Fibroblast of upper back skin (primary cell): ENCODE results near the gene AGXT.

ENCODE experiments used
- DNase-seq: peaks from one replicate; pipeline ENCODE4 v3.0.0-alpha.2; 2013

The AGXT gene

DNA sequence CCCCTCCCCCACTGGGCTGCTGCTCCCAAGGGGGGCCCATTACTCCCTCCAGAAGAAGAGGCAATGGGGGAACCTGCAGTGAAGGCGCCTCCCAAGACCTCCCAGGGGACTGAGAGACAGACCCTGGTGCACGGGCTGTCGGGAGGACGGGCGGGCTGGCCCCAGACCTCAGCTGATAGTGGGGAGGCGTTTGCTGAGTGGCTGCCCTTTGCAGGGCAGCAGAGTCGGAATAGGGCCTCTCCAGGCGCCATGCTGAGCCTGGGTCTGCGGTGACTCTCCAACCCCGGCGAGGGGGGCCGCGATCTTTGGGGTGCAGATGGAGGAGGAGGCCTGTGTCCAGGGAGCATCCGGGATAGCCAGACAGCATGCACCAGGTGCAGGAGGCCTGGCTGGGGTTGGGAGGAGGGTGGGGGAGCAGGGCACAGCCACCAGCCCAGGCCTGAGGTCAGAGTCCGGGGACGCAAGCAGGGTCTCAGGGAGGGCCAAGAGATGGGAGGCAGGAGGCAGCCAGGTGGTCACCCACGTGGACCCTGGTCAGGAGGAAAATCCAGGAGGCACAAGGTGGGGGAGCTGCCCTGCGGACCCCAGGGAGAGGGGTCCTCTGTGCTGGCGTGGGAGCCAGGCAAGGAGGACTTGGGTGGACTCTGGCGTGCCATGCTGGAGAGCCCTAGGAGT is 48.5 kb downstream of the AGXT start:
- no peak for DNase-seq

GRCh38 chr2:240917684-240918257 is 49.1 kb downstream of the AGXT start:
- DNase-seq: no peak

- no peak for DNase-seq
These were observed 49.9 kb downstream of the AGXT start for GRCh38 chr2:240918258-240919091.

GRCh38 chr2:240919161-240919781 is 50.6 kb downstream of the AGXT start:
- DNase-seq: no peak

GRCh38 chr2:240919786-240920782 is 51.5 kb downstream of the AGXT start:
- DNase-seq: no peak

- DNase-seq: no peak
These were observed 52.2 kb downstream of the AGXT start for GRCh38 chr2:240920783-240921231.

DNA sequence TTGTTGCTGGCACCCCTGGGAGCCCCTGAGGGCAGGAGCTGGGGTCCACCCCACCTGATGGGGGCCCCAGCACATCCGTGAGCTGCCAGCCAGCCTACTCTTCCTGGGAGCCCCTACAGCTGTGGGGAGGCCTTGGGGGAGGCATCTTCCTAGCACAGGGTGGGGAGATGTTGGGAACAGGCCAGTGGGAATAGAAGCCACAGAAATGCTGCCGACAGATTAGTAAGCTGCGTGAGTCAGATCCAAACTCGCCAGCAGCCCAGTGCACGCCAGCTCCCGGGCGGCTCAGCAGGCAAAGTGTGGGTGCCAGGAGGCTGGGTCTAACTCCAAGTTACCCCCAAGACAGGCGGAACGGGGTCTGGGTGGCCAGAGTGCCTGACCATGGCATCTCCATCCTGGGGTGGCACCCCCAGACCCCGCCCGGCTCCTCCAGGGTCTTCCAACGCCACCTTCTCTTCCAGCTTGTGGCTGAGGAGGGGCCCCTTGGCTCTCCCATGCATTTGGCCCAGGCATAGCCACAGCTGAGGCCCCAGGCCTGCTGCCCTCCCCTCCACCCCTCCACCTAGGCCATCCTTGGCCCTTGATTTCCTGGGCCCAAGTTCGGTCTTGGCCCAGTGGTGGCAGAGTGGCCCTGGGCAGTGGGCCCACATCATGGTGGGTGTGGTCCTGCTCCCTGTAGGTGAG is 52.8 kb downstream of the AGXT start:
- DNase-seq: peak; percentile 96

- no peak for DNase-seq
These were observed 53.3 kb downstream of the AGXT start for GRCh38 chr2:240921995-240922244.

DNA sequence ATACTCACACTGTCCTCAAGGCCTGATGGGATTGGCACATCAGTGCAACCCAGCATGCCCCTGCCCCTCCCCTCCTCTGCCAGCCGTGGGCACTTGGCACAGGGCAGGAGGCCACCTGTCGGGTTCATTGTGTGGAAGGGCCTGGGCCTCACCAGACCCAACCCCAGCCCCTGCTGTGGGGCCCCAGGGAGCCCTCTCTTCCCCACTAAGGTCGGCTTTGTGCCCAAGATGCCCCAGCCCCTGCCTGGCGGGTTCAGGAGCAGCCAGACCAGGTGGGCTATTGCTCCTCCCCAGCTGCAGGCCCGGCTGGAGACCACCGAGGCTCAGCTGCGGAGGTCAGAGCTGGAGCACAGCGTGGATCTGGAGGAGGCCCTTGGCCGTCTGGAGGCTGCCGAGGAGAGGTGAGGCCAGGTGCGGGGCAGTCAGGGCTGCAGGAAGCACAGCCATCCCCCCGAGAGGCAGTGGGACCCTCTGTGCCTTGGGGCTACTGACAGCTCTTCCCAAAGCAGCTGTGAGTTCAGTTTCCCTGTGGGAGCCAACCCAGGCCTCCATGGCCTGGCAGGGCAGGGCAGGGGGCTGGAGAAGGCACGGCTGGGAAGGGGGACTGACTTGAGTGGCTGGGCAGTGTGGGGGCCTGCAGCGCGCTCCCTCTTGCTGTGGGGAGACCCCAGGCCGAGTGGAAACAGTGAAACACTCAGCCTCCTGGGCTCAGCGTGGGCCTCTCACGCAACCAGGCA is 53.8 kb downstream of the AGXT start:
- no peak for DNase-seq

DNA sequence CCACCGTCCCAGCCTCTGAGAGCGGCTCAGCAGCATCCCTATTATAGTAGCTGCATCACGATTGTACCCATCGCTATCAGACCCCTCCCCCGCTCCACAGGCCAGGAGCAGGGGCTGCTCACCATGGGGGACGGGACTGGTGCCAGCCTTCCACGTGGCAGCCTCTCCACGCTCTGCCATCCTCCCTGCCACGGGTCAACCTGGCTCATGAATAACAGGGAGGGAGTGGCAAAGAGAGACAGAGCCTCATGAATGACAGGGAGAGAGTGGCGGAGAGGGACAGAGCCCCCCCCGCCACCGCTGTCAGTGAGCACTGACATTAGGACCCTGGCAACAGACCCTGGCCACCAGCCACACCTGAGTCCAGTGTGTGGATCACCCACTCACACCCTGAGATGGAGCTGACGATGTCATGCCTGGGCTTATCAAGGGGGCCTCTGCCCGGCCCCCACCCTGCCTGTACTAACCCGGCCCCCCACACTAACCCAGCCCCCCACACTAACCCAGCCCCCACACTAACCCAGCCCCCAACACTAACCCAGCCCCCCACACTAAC is 54.4 kb downstream of the AGXT start:
- DNase-seq: no peak

- DNase-seq: no peak
These were observed 56.6 kb downstream of the AGXT start for GRCh38 chr2:240925191-240925567.

DNA sequence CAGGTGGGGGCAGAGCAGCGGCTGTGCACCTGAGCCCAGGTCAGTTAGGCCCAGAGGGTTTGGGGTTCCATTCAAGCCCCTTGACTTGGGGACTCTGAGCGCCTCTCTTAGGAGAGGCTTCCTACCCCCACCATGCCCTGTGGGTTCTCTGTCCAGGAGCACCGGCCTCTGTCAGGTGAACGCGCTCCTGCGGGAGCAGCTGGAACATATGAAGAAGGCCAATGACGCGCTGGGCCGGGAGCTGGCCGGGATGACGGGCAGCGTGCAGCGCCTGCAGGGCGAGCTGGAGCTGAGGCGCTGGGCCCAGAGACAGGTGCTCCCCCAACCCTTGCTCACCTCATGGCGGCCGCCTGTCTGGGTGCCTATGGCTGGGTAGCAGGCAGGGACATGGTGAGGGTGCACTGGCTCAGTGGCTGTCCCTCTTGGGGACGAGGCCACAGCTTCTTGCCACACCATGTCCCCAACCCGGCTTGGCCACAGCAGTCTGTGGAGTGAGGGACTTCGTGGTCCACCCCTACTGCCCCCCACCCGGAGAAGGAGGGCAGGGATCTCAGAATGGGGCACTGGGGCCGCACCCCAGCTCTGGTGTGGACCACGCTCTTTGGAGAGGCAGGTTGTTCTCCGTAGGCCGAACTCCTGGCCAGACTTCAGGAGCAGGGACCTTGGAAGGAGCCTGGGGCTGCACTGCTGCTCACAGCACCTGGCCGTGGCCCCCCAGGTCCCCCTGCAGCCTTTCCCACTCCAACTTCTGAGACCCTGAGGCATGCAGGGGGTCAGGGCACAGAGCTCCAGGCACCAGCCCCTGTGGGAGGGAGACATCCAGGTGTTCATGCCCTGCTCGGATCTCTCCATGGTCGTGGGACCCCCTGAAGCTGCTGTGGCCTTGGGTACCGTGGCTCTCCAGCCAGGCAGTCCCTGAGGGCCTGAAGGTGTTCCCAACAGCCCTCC is 57.2 kb downstream of the AGXT start:
- DNase-seq: no peak

- no peak for DNase-seq
These were observed 58.1 kb downstream of the AGXT start for GRCh38 chr2:240926516-240927389.

DNA sequence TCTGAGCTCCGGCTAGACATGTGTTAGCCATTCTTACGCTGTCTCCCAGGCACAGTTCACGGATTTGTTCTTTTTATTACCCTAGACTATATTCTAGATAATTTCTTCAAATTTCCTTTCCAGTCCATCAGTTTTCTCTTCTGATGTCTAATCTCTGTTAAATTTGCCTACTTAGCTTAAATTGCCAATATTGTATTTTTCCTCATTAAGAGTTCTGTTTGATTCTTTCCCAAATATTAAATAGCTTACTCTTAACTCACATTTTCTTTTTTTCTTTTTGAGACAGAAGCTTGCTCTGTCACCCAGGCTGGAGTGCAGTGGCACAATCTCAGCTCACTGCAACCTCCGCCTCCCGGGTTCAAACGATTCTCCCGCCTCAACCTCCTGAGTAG is 58.8 kb downstream of the AGXT start:
- DNase-seq: no peak

DNA sequence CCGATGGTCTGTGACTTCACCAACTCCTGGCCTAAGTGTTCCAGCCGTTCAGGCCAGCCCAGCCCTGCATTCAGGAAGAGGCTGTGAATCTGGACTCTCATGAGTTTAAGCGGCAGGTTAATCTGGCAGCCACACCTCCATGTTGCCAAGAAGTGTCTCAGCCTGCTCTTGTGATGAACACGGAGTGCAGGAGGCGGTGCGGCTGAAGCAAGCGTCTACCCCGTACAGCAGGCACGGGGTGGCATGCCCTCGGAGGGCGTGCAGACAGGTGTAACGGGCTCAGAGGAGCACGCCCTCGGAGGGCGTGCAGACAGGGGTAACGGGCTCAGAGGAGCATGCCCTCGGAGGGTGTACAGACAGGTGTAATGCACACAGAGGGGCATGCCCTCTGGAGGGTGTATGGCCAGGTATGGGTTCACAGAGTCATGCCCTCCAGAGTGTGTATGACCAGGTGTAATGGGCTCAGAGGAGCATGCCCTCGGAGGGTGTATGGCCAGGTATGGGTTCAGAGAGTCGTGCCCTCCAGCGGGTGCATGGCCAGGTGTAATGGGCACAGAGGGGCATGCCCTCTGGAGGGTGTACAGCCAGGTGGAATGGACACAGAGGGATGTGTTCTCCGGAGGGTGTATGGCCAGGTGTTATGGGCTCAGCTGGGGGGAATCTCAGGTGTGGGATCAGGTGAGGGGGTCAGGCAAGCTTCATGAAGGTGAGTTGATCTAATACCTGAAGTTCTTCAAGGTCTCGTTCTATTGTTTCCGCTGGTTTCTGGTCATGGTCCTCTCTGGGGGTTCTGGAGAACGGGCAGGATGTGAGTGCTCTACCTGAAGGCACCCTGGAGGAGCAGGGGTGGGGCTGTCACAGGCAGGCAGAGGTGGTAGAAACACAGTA is 60.1 kb downstream of the AGXT start:
- no peak for DNase-seq

DNA sequence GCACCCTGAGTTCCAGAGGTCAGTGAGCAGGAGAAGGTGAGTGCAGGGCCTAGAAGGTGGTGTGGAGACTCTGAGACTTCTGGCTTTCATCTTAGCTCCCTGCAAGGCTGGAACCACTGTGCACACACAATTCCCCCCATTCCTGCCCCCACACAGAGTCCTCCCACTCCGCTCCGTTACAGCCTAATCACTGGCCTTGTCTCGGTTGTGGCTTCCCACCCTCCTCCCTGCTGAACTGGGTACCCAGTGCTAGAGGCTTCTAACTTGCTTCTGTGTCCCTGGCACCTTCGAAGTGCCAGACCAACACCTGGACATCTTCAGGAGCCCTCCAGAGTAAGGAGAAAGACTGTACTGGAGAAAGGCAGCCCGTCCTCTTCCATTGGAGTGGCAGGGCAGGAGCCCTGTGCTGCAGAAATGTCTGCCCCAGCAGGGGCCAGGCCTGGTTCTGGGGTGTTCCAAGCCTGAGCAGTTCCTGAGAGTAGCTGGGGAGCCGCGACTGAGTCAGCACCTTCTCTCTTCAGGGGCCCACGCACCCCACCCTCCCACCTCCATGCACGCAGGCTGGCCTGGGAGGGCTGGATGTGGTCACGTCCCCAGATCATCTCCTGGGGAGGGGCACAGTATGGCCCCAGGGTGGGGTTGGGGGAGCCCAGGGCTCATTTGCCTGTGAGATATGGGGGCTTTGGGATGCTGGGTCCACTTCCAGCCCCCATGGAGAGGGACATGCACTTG is 60.9 kb downstream of the AGXT start:
- DNase-seq: no peak
